Measurements from ENCODE around the gene SMOC2.

Gene SMOC2

GRCh38 chr6:168711049-168711640, 270.2 kb downstream of the SMOC2 start:
- no peak overlapping the region for H3K4me3 ChIP-seq (ENCODE audit: low read depth in 1 of 5, low read length in 5 of 5)
- H3K27me3 ChIP-seq (ENCODE audit: control insufficient read depth in 5 of 5, insufficient read depth in 4 of 5, low read length in 5 of 5), result peaks cover 0 to 13% (median 6%) of the 10 kb centered on the region in 5 donors
- no peak overlapping the region for H3K27ac ChIP-seq (ENCODE audit: low read depth, low read length)
- H3K9me3 ChIP-seq (ENCODE audit: control insufficient read depth in 5 of 5, low read length in 5 of 5), result peaks cover 0 to 15% (median 5%) of the 10 kb centered on the region in 5 donors
- H3K9ac ChIP-seq (ENCODE audit: low read length in 5 of 5), result no peak overlapping the region
- no peaks in the 10 kb centered on the region for H3K36me3 ChIP-seq (ENCODE audit: control insufficient read depth in 5 of 5, insufficient read depth in 5 of 5, low read length in 5 of 5)
- H3K4me1 ChIP-seq (ENCODE audit: control insufficient read depth in 5 of 5, insufficient read depth in 5 of 5, low read length in 5 of 5), result no peaks in the 10 kb centered on the region

GRCh38 chr6:168711666-168712300, 270.8 kb downstream of the SMOC2 start:
- no peaks in the 10 kb centered on the region for H3K4me1 ChIP-seq (ENCODE audit: control insufficient read depth in 5 of 5, insufficient read depth in 5 of 5, low read length in 5 of 5)
- peaks cover 0 to 15% (median 5%) of the 10 kb centered on the region in 5 donors for H3K9me3 ChIP-seq (ENCODE audit: control insufficient read depth in 5 of 5, low read length in 5 of 5)
- H3K9ac ChIP-seq (ENCODE audit: low read length in 5 of 5), result no peak overlapping the region
- no peak overlapping the region for H3K4me3 ChIP-seq (ENCODE audit: low read depth in 1 of 5, low read length in 5 of 5)
- H3K27ac ChIP-seq (ENCODE audit: low read depth, low read length), result no peak overlapping the region
- H3K27me3 ChIP-seq (ENCODE audit: control insufficient read depth in 5 of 5, insufficient read depth in 4 of 5, low read length in 5 of 5), result peaks cover 0 to 13% (median 3%) of the 10 kb centered on the region in 5 donors
- no peaks in the 10 kb centered on the region for H3K36me3 ChIP-seq (ENCODE audit: control insufficient read depth in 5 of 5, insufficient read depth in 5 of 5, low read length in 5 of 5)

GRCh38 chr6:168712993-168713392, 272.0 kb downstream of the SMOC2 start:
- Histone ChIP-seq H3K27ac (ENCODE audit: low read depth, low read length) (no peak overlapping the region), H3K4me3 (ENCODE audit: low read depth in 1 of 5, low read length in 5 of 5) (no peak overlapping the region), H3K4me1 (ENCODE audit: control insufficient read depth in 5 of 5, insufficient read depth in 5 of 5, low read length in 5 of 5) (no peaks in the 10 kb centered on the region), H3K36me3 (ENCODE audit: control insufficient read depth in 5 of 5, insufficient read depth in 5 of 5, low read length in 5 of 5) (no peaks in the 10 kb centered on the region), H3K27me3 (ENCODE audit: control insufficient read depth in 5 of 5, insufficient read depth in 4 of 5, low read length in 5 of 5) (peaks cover 0 to 9% (median 0%) of the 10 kb centered on the region in 5 donors), H3K9ac (ENCODE audit: low read length in 5 of 5) (no peak overlapping the region), H3K9me3 (ENCODE audit: control insufficient read depth in 5 of 5, low read length in 5 of 5) (peaks cover 0 to 15% (median 5%) of the 10 kb centered on the region in 5 donors)

GRCh38 chr6:168713839-168714238, 272.9 kb downstream of the SMOC2 start:
- no peak overlapping the region for H3K9ac ChIP-seq (ENCODE audit: low read length in 5 of 5)
- peaks cover 0 to 9% (median 0%) of the 10 kb centered on the region in 5 donors for H3K27me3 ChIP-seq (ENCODE audit: control insufficient read depth in 5 of 5, insufficient read depth in 4 of 5, low read length in 5 of 5)
- no peaks in the 10 kb centered on the region for H3K36me3 ChIP-seq (ENCODE audit: control insufficient read depth in 5 of 5, insufficient read depth in 5 of 5, low read length in 5 of 5)

GRCh38 chr6:168714547-168715260, 273.7 kb downstream of the SMOC2 start:
- H3K9me3 ChIP-seq (ENCODE audit: control insufficient read depth in 5 of 5, low read length in 5 of 5), result peaks cover 0 to 15% (median 5%) of the 10 kb centered on the region in 5 donors
- no peak overlapping the region for H3K9ac ChIP-seq (ENCODE audit: low read length in 5 of 5)
- H3K4me3 ChIP-seq (ENCODE audit: low read depth in 1 of 5, low read length in 5 of 5), result no peak overlapping the region
- H3K27me3 ChIP-seq (ENCODE audit: control insufficient read depth in 5 of 5, insufficient read depth in 4 of 5, low read length in 5 of 5), result peaks cover 0 to 8% (median 0%) of the 10 kb centered on the region in 5 donors
- H3K4me1 ChIP-seq (ENCODE audit: control insufficient read depth in 5 of 5, insufficient read depth in 5 of 5, low read length in 5 of 5), result no peaks in the 10 kb centered on the region
- no peak overlapping the region for H3K27ac ChIP-seq (ENCODE audit: low read depth, low read length)
- H3K36me3 ChIP-seq (ENCODE audit: control insufficient read depth in 5 of 5, insufficient read depth in 5 of 5, low read length in 5 of 5), result no peaks in the 10 kb centered on the region

More at GRCh38 chr6:168713839-168714238, 272.9 kb downstream of the SMOC2 start:
- Histone ChIP-seq H3K27ac (ENCODE audit: low read depth, low read length) (no peak overlapping the region), H3K4me1 (ENCODE audit: control insufficient read depth in 5 of 5, insufficient read depth in 5 of 5, low read length in 5 of 5) (no peaks in the 10 kb centered on the region), H3K4me3 (ENCODE audit: low read depth in 1 of 5, low read length in 5 of 5) (no peak overlapping the region), H3K9me3 (ENCODE audit: control insufficient read depth in 5 of 5, low read length in 5 of 5) (peaks cover 0 to 15% (median 5%) of the 10 kb centered on the region in 5 donors)

- Histone ChIP-seq H3K27me3 (ENCODE audit: control insufficient read depth in 5 of 5, insufficient read depth in 4 of 5, low read length in 5 of 5) (no peaks in the 10 kb centered on the region), H3K4me3 (ENCODE audit: low read depth in 1 of 5, low read length in 5 of 5) (no peak overlapping the region), H3K9me3 (ENCODE audit: control insufficient read depth in 5 of 5, low read length in 5 of 5) (peaks cover 0 to 15% (median 5%) of the 10 kb centered on the region in 5 donors), H3K27ac (ENCODE audit: low read depth, low read length) (no peak overlapping the region), H3K36me3 (ENCODE audit: control insufficient read depth in 5 of 5, insufficient read depth in 5 of 5, low read length in 5 of 5) (no peaks in the 10 kb centered on the region), H3K9ac (ENCODE audit: low read length in 5 of 5) (no peak overlapping the region), H3K4me1 (ENCODE audit: control insufficient read depth in 5 of 5, insufficient read depth in 5 of 5, low read length in 5 of 5) (no peaks in the 10 kb centered on the region)
Observed at GRCh38 chr6:168715643-168716481, 274.9 kb downstream of the SMOC2 start.

GRCh38 chr6:168716581-168716980, 275.6 kb downstream of the SMOC2 start:
- Histone ChIP-seq H3K9me3 (ENCODE audit: control insufficient read depth in 5 of 5, low read length in 5 of 5) (peaks cover 0 to 15% (median 5%) of the 10 kb centered on the region in 5 donors), H3K27ac (ENCODE audit: low read depth, low read length) (no peak overlapping the region), H3K9ac (ENCODE audit: low read length in 5 of 5) (no peak overlapping the region), H3K4me3 (ENCODE audit: low read depth in 1 of 5, low read length in 5 of 5) (no peak overlapping the region), H3K27me3 (ENCODE audit: control insufficient read depth in 5 of 5, insufficient read depth in 4 of 5, low read length in 5 of 5) (no peaks in the 10 kb centered on the region), H3K36me3 (ENCODE audit: control insufficient read depth in 5 of 5, insufficient read depth in 5 of 5, low read length in 5 of 5) (no peaks in the 10 kb centered on the region), H3K4me1 (ENCODE audit: control insufficient read depth in 5 of 5, insufficient read depth in 5 of 5, low read length in 5 of 5) (no peaks in the 10 kb centered on the region)

GRCh38 chr6:168717491-168717890, 276.5 kb downstream of the SMOC2 start:
- H3K27me3 ChIP-seq (ENCODE audit: control insufficient read depth in 5 of 5, insufficient read depth in 4 of 5, low read length in 5 of 5), result no peaks in the 10 kb centered on the region
- no peak overlapping the region for H3K27ac ChIP-seq (ENCODE audit: low read depth, low read length)
- H3K36me3 ChIP-seq (ENCODE audit: control insufficient read depth in 5 of 5, insufficient read depth in 5 of 5, low read length in 5 of 5), result no peaks in the 10 kb centered on the region
- no peaks in the 10 kb centered on the region for H3K4me1 ChIP-seq (ENCODE audit: control insufficient read depth in 5 of 5, insufficient read depth in 5 of 5, low read length in 5 of 5)
- peaks cover 0 to 15% (median 5%) of the 10 kb centered on the region in 5 donors for H3K9me3 ChIP-seq (ENCODE audit: control insufficient read depth in 5 of 5, low read length in 5 of 5)
- H3K9ac ChIP-seq (ENCODE audit: low read length in 5 of 5), result no peak overlapping the region
- no peak overlapping the region for H3K4me3 ChIP-seq (ENCODE audit: low read depth in 1 of 5, low read length in 5 of 5)
